ENCODE data around the gene COL28A1.

Gene COL28A1

GRCh38 chr7:7335909-7336308, 199.8 kb downstream of the COL28A1 start:
- Histone ChIP-seq H4K20me1 (ENCODE audit: control insufficient read depth, insufficient read depth, low read depth, low read length) (no peaks in the 10 kb centered on the region), H3K27me3 (ENCODE audit: control insufficient read depth, low read length) (peaks cover 7% of the 10 kb centered on the region; the same call in 1 of the 2 replicates), H3K36me3 (ENCODE audit: control insufficient read depth, low read length) (no peaks in the 10 kb centered on the region), H3K4me3 (ENCODE audit: low read length) (no peak overlapping the region), H3K4me1 (ENCODE audit: control insufficient read depth, low read length) (no peaks in the 10 kb centered on the region), H3K9me3 (ENCODE audit: control insufficient read depth, insufficient read depth, low read length) (no peaks in the 10 kb centered on the region), H3K9me2 (replicated peaks; ENCODE audit: control insufficient read depth, low read length) (no peaks in the 10 kb centered on the region), H3F3A (ENCODE audit: control insufficient read depth, insufficient read depth) (no peaks in the 10 kb centered on the region), H3K4me2 (ENCODE audit: low read length) (no peak overlapping the region), H3K27ac (ENCODE audit: low read depth, low read length) (no peak overlapping the region), H3K79me2 (ENCODE audit: control insufficient read depth, low read length) (no peaks in the 10 kb centered on the region)
- TF ChIP-seq EZH2phosphoT487 (IDR thresholded peaks at IDR 0.05; ENCODE audit: borderline replicate concordance, low read length) = no peak
- TF ChIP-seq CTCF (IDR thresholded peaks at IDR 0.05; ENCODE audit: low read depth, low read length, poor library complexity, severe bottlenecking) = no peak

- Histone ChIP-seq H3K9me2 (replicated peaks; ENCODE audit: control insufficient read depth, low read length) (no peaks in the 10 kb centered on the region), H3K27ac (ENCODE audit: low read depth, low read length) (no peak overlapping the region)
- TF ChIP-seq EZH2phosphoT487 (IDR thresholded peaks at IDR 0.05; ENCODE audit: borderline replicate concordance, low read length) (no peak), CTCF (IDR thresholded peaks at IDR 0.05; ENCODE audit: low read depth, low read length, poor library complexity, severe bottlenecking) (no peak)
Observed at GRCh38 chr7:7335215-7335614, 200.5 kb downstream of the COL28A1 start.

GRCh38 chr7:7333610-7334009, 202.1 kb downstream of the COL28A1 start:
- H3K27ac ChIP-seq (ENCODE audit: low read depth, low read length) = no peak overlapping the region
- no peak overlapping the region for H3K4me3 ChIP-seq (ENCODE audit: low read length)
- no peaks in the 10 kb centered on the region for H3K4me1 ChIP-seq (ENCODE audit: control insufficient read depth, low read length)
- H3K79me2 ChIP-seq (ENCODE audit: control insufficient read depth, low read length) = no peaks in the 10 kb centered on the region
- no peak overlapping the region for H3K4me2 ChIP-seq (ENCODE audit: low read length)
- peaks cover 7% of the 10 kb centered on the region; the same call in 1 of the 2 replicates for H3K27me3 ChIP-seq (ENCODE audit: control insufficient read depth, low read length)
- H3F3A ChIP-seq (ENCODE audit: control insufficient read depth, insufficient read depth) = no peaks in the 10 kb centered on the region
- H4K20me1 ChIP-seq (ENCODE audit: control insufficient read depth, insufficient read depth, low read depth, low read length) = no peaks in the 10 kb centered on the region
- H3K36me3 ChIP-seq (ENCODE audit: control insufficient read depth, low read length) = no peaks in the 10 kb centered on the region
- H3K9me3 ChIP-seq (ENCODE audit: control insufficient read depth, insufficient read depth, low read length) = no peaks in the 10 kb centered on the region
- H3K9me2 ChIP-seq (replicated peaks; ENCODE audit: control insufficient read depth, low read length) = no peaks in the 10 kb centered on the region
- TF ChIP-seq CTCF (IDR thresholded peaks at IDR 0.05; ENCODE audit: low read depth, low read length, poor library complexity, severe bottlenecking) (no peak), EZH2phosphoT487 (IDR thresholded peaks at IDR 0.05; ENCODE audit: borderline replicate concordance, low read length) (no peak)

More at GRCh38 chr7:7335215-7335614, 200.5 kb downstream of the COL28A1 start:
- Histone ChIP-seq H3K4me3 (ENCODE audit: low read length) (no peak overlapping the region), H3K9me3 (ENCODE audit: control insufficient read depth, insufficient read depth, low read length) (no peaks in the 10 kb centered on the region), H3F3A (ENCODE audit: control insufficient read depth, insufficient read depth) (no peaks in the 10 kb centered on the region), H3K36me3 (ENCODE audit: control insufficient read depth, low read length) (no peaks in the 10 kb centered on the region), H3K79me2 (ENCODE audit: control insufficient read depth, low read length) (no peaks in the 10 kb centered on the region), H4K20me1 (ENCODE audit: control insufficient read depth, insufficient read depth, low read depth, low read length) (no peaks in the 10 kb centered on the region), H3K4me1 (ENCODE audit: control insufficient read depth, low read length) (no peaks in the 10 kb centered on the region), H3K4me2 (ENCODE audit: low read length) (no peak overlapping the region), H3K27me3 (ENCODE audit: control insufficient read depth, low read length) (peaks cover 7% of the 10 kb centered on the region; the same call in 1 of the 2 replicates)

Measured in DOHH2 (cell line).